GM18517 (cell line): ENCODE results near the gene RNF34.

ENCODE experiments used
- ATAC-seq: cut with Tn5 transposase; IDR thresholded peaks from one replicate; pipeline ENCODE4 v1.9.1; 2021; ENCODE audit warnings: mild to moderate bottlenecking, moderate library complexity; ENCODE audit not compliant: unreplicated experiment

The RNF34 gene

GRCh38 chr12:121436706-121437105 lies 36.8 kb downstream of the RNF34 start:
- ATAC-seq: no peak

DNA sequence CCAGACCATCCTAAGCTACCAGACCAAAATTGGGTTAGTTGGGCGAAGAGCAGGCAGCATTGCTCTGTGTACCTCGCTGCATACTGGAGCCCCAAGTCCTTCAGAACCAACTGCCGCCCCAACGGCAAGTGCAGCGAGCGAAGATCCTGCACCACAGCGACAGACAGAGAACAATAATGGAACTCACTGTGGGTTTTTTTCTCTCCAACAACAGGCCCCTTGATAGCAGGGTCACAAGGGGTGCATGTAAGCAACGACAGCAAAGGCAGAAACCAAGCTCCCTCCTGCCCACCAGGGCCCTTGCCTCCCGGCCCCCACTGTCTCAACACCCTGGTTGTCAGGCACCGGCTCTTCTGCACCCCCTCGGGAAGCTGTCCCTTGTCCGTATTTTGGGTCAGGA lies 39.0 kb downstream of the RNF34 start:
- ATAC-seq: no peak

DNA sequence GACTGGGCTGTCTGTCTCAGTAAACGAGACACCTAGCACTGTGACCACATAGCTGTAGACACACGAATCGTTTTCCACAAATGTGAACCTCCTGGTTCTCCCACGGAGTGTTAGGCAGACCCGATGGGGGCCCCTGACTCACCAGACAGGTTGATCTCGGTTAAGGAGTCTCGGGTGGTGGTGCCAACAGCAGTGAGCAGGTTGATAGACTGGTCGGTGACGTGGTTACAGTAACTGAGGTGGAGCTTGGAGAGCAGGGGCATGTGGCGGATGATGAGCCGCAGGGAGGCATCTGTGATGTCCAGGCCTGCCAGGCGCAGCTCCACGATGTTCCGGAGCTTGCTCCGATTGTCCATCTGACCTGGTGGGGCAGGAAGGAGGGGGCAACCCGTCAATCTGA lies 39.8 kb downstream of the RNF34 start:
- ATAC-seq: no peak

DNA sequence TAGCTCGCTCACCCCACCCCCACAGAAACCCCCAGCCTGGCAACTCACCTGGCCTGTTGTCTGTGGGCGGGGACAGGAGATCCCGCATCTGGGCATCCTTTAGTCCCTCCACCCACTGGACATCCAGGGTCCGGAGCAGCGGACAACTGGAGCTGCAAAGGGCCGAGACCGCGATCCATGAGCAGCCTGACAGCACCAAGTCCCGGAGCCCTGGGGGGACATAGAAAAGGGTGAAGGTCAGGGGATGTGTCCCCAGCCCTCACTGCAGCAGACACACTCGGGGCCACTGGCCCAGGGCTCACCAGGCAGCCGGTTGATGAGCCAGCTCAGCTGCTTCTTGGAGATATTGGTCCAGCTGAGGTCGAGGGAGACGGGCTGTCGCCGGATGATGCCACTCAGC lies 40.9 kb downstream of the RNF34 start:
- ATAC-seq: no peak

- ATAC-seq: no peak
Measured at GRCh38 chr12:121441555-121441954, 41.6 kb downstream of the RNF34 start.

DNA sequence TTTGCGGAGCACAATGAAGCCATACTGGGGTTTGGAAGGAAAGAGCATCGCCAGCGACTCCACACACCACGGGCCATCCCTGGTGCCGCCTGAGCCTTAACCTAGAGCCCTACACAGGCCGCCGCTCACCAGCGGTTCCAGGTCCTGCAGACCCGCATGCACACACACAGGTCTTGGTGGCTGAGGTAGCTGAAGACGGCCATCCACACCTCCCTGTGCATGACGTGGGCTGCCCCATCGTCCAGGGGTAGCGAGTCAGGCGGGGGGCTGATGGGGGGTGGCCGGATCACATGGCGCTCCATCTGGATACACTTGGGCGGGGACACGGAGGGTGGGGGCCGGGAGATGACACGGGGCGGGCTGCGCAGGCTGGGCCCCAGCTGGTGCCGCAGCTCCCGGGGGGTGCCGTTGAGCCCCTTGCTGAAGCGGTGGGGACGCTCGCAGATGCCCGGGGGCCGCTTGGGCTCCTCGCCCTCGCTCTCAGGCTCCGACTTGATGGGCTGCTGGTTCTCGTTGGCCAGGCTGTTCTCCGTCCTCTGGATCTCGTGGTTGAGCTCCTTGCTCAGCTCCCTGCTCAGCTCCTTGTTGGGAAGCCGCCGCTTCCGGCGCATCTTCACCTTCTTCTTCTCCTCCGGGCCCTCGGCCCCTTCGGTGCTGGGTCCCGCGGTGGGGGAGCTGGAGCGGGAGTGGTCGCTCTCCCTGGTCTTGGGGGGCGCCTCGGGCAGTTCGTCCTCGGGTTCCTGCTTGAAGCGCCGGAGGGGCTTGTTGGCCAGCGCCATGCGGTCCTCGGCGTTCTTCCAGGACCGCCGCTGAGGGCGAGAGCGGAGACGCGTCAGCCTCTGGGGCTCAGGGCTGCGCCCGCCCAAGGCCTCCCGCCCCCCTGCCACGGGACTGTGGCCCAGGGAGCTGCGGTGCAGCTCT lies 42.4 kb downstream of the RNF34 start:
- ATAC-seq: no peak

DNA sequence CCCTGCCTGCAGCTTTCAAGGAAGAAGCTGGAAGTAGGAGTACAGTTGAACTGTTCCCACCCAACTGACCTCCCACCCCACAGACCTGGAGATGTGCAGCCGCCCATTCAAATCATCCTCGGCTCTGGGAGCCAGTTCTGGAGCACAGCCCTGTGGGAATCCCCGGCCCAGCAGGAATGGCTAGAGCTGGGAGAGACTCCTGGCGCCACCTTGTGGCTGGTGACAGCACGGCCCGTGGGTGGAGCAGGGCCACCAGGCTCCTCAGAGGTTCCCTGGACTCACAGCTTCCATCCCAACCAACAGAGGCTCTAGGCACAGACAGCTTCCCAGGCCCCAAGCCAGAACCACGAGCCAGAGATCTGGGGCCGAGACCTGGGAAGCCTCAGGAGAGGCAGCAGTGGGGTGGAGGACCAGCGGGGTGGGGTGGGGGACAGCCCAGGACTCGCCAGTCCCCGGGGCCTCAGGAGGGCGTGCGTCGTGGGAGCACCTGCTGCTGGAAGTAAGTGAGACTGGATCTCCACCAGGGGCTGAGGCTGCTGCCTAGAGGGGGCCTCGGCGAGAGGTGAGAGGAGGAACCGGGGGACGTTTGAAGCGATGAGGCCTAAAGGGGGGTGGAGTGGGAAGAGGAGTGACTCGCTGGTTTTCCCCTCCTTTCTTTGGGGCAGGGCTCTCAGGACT lies 43.4 kb downstream of the RNF34 start:
- ATAC-seq: no peak

GRCh38 chr12:121443911-121444841 lies 44.3 kb downstream of the RNF34 start:
- ATAC-seq: no peak

DNA sequence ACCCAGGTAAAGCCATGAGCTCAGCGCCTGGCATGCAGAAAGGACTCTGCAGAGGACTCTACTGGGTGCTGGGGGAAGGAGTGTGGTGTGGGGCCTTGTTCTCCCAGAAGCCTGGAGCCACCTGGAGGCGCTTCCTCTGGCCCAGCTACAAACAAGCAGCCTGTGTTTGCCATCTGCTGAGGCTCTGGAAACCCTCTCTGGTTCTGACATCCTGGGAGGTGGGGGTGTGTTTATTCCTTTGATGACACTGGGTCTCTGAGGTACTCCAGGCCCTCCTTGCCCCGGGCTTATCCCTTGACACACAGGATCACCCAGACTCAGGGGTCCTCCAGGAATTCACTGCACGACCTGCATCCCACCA lies 44.9 kb downstream of the RNF34 start:
- no peak for ATAC-seq

DNA sequence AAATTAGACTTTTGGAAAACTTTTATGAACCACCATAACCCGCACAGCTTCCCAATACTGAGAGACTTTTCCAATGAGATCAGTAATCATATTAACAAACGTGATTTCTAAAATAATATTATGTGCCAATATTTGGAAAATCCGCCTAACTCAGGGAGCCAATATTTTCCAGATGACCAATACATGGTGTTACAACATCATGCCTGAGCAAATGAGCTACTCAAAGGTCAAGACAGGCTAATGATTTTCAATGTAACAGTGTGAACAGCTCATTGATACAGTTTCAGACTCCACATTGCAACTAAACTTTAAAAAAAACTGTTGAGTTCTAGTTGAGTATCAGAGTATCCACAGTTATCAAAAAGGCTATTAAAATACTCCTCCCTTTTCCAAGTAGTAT lies 46.8 kb downstream of the RNF34 start:
- no peak for ATAC-seq

GRCh38 chr12:121448771-121449315 lies 48.9 kb downstream of the RNF34 start:
- ATAC-seq: no peak

GRCh38 chr12:121451961-121452339 lies 52.0 kb downstream of the RNF34 start:
- ATAC-seq: no peak

DNA sequence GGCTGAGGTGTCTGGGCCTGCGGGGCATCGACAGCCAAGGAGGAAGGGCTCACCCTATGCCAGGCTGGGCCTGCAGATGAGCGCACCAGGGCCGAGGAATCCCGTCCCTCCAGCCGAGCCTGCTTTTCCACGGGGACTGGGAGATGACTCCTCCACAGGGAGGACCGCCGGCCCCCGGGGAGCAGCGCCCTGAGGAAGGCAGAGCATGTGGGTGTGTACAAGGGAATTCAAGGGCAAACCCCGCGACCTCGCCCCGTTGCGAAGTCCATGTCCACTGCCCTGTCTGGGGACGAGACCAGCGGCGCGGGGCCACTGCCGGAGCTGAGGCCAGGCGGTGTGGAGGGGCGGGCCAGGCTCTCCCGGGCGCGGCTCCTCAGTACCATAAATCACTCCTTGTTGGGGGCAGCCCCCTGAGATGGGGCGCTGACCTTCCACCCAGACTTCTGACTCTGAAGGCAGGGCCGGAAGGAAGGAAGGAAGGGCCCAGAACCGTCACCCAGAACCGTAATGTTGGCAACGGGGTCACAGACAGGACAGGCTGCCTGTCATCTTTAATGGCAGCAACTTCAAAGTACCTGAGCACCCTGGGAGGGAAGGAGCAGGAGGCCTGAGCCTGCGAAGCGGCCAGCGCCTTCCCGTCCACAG lies 52.5 kb downstream of the RNF34 start:
- ATAC-seq: no peak

GRCh38 chr12:121452985-121453360 lies 53.1 kb downstream of the RNF34 start:
- no peak for ATAC-seq

DNA sequence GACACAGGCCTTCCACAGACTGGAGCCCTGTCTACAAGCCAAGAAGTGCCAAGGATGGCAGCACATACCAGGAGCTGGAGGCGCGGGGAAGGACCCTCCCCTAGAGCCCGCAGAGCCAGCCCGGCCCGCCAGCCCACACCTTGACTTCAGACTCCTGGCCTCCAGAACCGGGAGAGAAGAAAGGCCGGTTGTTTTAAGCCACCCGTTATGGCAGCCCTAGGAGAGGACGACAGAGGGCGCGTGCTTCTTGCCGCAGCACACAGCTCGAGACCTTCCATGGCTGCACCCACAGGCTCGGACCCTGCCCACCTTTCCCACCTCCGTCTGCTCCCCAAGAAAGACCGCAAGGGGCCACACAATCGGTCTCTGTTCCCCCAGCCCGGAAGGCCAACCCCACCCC lies 53.7 kb downstream of the RNF34 start:
- ATAC-seq: no peak

DNA sequence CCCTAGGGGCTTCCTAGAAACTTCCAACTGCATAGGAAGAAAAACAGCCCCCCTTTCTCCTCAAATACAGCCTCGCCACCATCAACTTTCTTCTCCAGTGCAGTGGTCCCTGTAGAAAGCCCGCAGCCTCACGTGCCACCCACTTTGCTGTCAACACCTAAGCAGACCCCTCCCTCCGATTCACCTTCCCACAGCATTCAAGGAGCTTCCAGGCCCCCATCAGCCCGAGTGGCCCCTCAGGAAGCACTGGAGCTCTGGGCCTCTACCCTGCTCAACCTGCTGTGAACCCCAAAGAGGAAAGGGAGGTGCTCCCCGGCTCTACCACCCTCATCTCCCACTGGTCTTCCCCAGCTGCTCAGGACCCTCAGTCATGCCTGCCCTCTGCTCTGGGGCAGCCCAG lies 55.0 kb downstream of the RNF34 start:
- no peak for ATAC-seq

- ATAC-seq: no peak
Measured at GRCh38 chr12:121455766-121456420, 56.0 kb downstream of the RNF34 start.

- no peak for ATAC-seq
Measured at GRCh38 chr12:121456551-121456950, 56.6 kb downstream of the RNF34 start.

- ATAC-seq: no peak
Measured at GRCh38 chr12:121461048-121461447, 61.1 kb downstream of the RNF34 start.

DNA sequence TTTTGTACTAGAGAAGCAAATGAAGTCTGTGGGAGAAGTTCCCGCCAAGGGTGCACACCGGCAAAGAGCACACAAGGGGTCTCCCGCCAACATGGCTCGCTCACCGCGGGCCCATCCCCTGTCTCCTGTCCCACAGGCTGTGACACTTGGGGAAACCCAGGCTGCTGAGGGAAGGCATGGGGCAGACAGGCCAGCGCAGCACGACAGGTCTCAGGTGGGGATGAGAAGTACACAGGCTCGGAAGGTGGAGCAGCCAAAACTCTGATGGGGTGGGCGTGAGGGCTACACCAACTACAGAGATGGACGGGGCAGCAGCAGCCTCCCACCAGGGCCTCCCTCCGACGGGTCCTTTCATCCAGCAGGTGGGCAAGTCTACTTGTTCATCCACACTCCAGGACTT lies 64.4 kb downstream of the RNF34 start:
- ATAC-seq: no peak
